HepG2 (cell line): ENCODE data around the gene LPCAT4. TPM values are rescaled to one million over a fixed set of nuclear protein-coding genes. Genes with fewer than 3 reads are reported as not detected.

Experiments used
- ATAC-seq: fragments of 200-7000 bp; cut with Tn5 transposase; 3 replicates; pipeline ENCODE4 v1.9.1; 2020; ENCODE audit warnings: mild to moderate bottlenecking, moderate library complexity
- BruUV-seq: library from RNA; stranded (reverse); fragments of 400-500 nt; replicated peaks from 2 replicates; lab custom pipeline; 2021; lab: Mats Ljungman, UMichigan
- CTCF ChIA-PET: fragments of 300-600 bp; formaldehyde crosslinking; extraction: SDS; loops from one replicate; lab custom pipeline; 2021; ENCODE audit warnings: low total read pairs, inconsistent platforms, low intra/inter-chr PET ratio; lab: Yijun Ruan, JAX
- POLR2A ChIA-PET: fragments of 350-600 bp; sonication (Branson Sonifier 250); formaldehyde crosslinking; loops from one replicate; lab custom pipeline; 2020; ENCODE audit warnings: antibody characterized with exemption, inconsistent platforms; lab: Yijun Ruan, JAX
- DNase-seq: peaks from one replicate; pipeline ENCODE4 v3.0.0-alpha.2; 2015; ENCODE audit warnings: low spot score
- FAIRE-seq: peaks from 3 replicates; lab custom pipeline; 2011; peaks lifted over from hg19 to GRCh38; lab: Jason Lieb, UNC
- H2AFZ ChIP-seq: one replicate; pipeline ENCODE4 v1.6.1; 2011; ENCODE audit warnings: low read length, inconsistent platforms
- H3K27ac ChIP-seq: fragments of 300-600 bp; 3 replicates; pipeline ENCODE4 v1.8.0; 2011; ENCODE audit warnings: mixed run types, mild to moderate bottlenecking, mixed read lengths, low read length, inconsistent platforms; ENCODE audit not compliant: insufficient read depth; ENCODE audit errors: extremely low read length
- H3K27me3 ChIP-seq, 2 experiments: fragments of 200-600 bp in 1 of 2; 2 replicates in 1 of 2; 3 replicates in 1 of 2; pipeline versions ENCODE4 v1.6.0 to v1.8.0; 2011; ENCODE audit warnings: low read length in 2 of 2, mild to moderate bottlenecking in 2 of 2, moderate library complexity in 2 of 2, inconsistent platforms in 1 of 2; ENCODE audit not compliant: insufficient read depth in 2 of 2, control insufficient read depth in 1 of 2
- H3K36me3 ChIP-seq, 2 experiments: fragments of 200-600 bp in 1 of 2; replicated peaks in 1 of 2; 2 replicates in 1 of 2; 3 replicates in 1 of 2; pipeline versions ENCODE4 v1.5.1 to v1.8.0; 2011; ENCODE audit warnings: low read length in 2 of 2, inconsistent platforms in 1 of 2; ENCODE audit not compliant: insufficient read depth in 2 of 2, control insufficient read depth in 1 of 2
- H3K4me1 ChIP-seq: 2 replicates; pipeline ENCODE4 v1.5.1; 2012; ENCODE audit warnings: low read length, inconsistent platforms; ENCODE audit not compliant: insufficient read depth
- H3K4me2 ChIP-seq: 2 replicates; pipeline ENCODE4 v1.6.0; 2011; ENCODE audit warnings: low read depth, low read length, inconsistent platforms
- H3K4me3 ChIP-seq, 3 experiments: fragments of 200-600 bp in 1 of 3; sonication (generic), shearing (Covaris generic) in 1 of 3; replicated peaks in 1 of 3; 2 replicates each; pipeline ENCODE4 v1.5.1; 2011 to 2016; ENCODE audit warnings: low read length in 3 of 3, inconsistent platforms in 2 of 3, low read depth in 2 of 3, mild to moderate bottlenecking in 2 of 3, control low read depth in 1 of 3, mixed read lengths in 1 of 3; ENCODE audit not compliant: insufficient read depth in 1 of 3
- H3K79me2 ChIP-seq: one replicate; pipeline ENCODE4 v1.6.1; 2011; ENCODE audit warnings: low read length, inconsistent platforms; ENCODE audit not compliant: insufficient read depth
- H3K9ac ChIP-seq: 2 replicates; pipeline ENCODE4 v1.6.0; 2011; ENCODE audit warnings: mild to moderate bottlenecking, low read depth, low read length, inconsistent platforms; ENCODE audit not compliant: insufficient read depth
- H3K9me3 ChIP-seq: 2 replicates; pipeline ENCODE4 v1.5.1; 2012; ENCODE audit warnings: mild to moderate bottlenecking, low read length
- H4K20me1 ChIP-seq: 2 replicates; pipeline ENCODE4 v1.6.0; 2011; ENCODE audit warnings: inconsistent platforms, mild to moderate bottlenecking, low read length, moderate library complexity; ENCODE audit not compliant: insufficient read depth
- ATF4 ChIP-seq, 2 experiments: fragments of 450-650 bp in 1 of 2; sonication (generic) in 1 of 2; formaldehyde crosslinking; IDR thresholded peaks; 2 replicates each; pipeline versions ENCODE4 v1.5.0 to v1.8.0; 2020 to 2022; ENCODE audit warnings: mild to moderate bottlenecking in 1 of 2, missing genetic modification reagents in 1 of 2
- HNRNPK ChIP-seq: fragments of 200-400 bp; formaldehyde crosslinking; IDR thresholded peaks from 2 replicates; pipeline ENCODE4 v1.6.1; 2018; ENCODE audit warnings: low read length, low read depth, moderate library complexity, mild to moderate bottlenecking; ENCODE audit not compliant: poor library complexity, severe bottlenecking
- PAX8 ChIP-seq: sonication (generic); formaldehyde crosslinking; IDR thresholded peaks from 2 replicates; pipeline ENCODE4 v1.8.0; 2022; ENCODE audit warnings: mild to moderate bottlenecking, missing genetic modification reagents, borderline replicate concordance
- PRPF4 ChIP-seq: fragments of 200-400 bp; formaldehyde crosslinking; IDR thresholded peaks from 2 replicates; pipeline ENCODE4 v1.6.1; 2016; ENCODE audit warnings: low read length, low read depth; ENCODE audit not compliant: poor library complexity, severe bottlenecking
- SMAD3 ChIP-seq: sonication (generic); formaldehyde crosslinking; IDR thresholded peaks from 2 replicates; pipeline ENCODE4 v1.4.0; 2020; ENCODE audit warnings: missing genetic modification reagents
- TAF15 ChIP-seq: fragments of 200-400 bp; formaldehyde crosslinking; IDR thresholded peaks from one replicate; pipeline ENCODE4 v1.6.1; 2018; ENCODE audit warnings: mild to moderate bottlenecking, low read depth, low read length; ENCODE audit not compliant: poor library complexity, severe bottlenecking
- ZBTB26 ChIP-seq: IDR thresholded peaks from 2 replicates; pipeline ENCODE4 v1.6.1; 2016; ENCODE audit warnings: missing compliant biosample characterization, missing genetic modification reagents, borderline replicate concordance
- ZBTB38 ChIP-seq: sonication (generic); formaldehyde crosslinking; IDR thresholded peaks from 2 replicates; pipeline ENCODE4 v1.5.1; 2020; ENCODE audit warnings: mild to moderate bottlenecking, missing genetic modification reagents
- ZNF292 ChIP-seq: sonication (generic); formaldehyde crosslinking; IDR thresholded peaks from 2 replicates; pipeline ENCODE4 v1.8.1; 2022; ENCODE audit warnings: mild to moderate bottlenecking, low read depth, missing genetic modification reagents, borderline replicate concordance
- WGBS: methylation state at CpG from one replicate; pipeline ENCODE4 v1.1.6; 2017; ENCODE audit warnings: low lambda C conversion rate; 5-methylcytosine and 5-hydroxymethylcytosine counted together
- in situ Hi-C: cut with HindIII; loops from 2 replicates; pipeline ENCODE4 v1.10.0; 2017; ENCODE audit warnings: low pct_unique_long_range_greater_than_20kb; ENCODE audit not compliant: extremely low pct_ligation_motif_present
- intact Hi-C: fragments of 100-400 bp; cut with micrococcal nuclease; formaldehyde crosslinking; loops from one replicate; pipeline ENCODE4 v1.10.0; 2022; ENCODE audit not compliant: unreplicated experiment
- polyA plus RNA-seq, 8 experiments: library from polyadenylated mRNA; depleted of rRNA in 3 of 8; stranded (reverse) in 7 of 8; unstranded in 1 of 8; fragments of >200 nt; fragmentation: Illumina TruSeq in 4 of 8; extraction: Trizol in 4 of 8; gene quantifications; 2 replicates each; pipeline versions ENCODE4 v1.2.1 to v1.2.3, GENCODE V29; 2011 to 2016; ENCODE audit warnings: low read depth in 4 of 8, missing spikeins in 1 of 8, mixed read lengths in 1 of 8; ENCODE audit not compliant: insufficient read depth in 1 of 8
- total RNA-seq, 5 experiments: library from RNA; depleted of rRNA; stranded (reverse); fragments of >200 nt; fragmentation: Illumina TruSeq; extraction: Trizol; gene quantifications; 2 replicates each; pipeline ENCODE4 v1.2.3, GENCODE V29; 2016; ENCODE audit warnings: low read depth in 1 of 5
- TF ChIP-seq, protein P1 (sequence below): sonication (generic); formaldehyde crosslinking; IDR thresholded peaks from 2 replicates; pipeline ENCODE4 v1.4.0; 2020; ENCODE audit warnings: mild to moderate bottlenecking, missing genetic modification reagents

LPCAT4 gene
- total and polyA plus RNA-seq, 2 of the 13 experiments (the other 11 are each of a cell fraction or from before 2014, with no cell fraction given): 8.1 to 57.1 TPM

DNA sequence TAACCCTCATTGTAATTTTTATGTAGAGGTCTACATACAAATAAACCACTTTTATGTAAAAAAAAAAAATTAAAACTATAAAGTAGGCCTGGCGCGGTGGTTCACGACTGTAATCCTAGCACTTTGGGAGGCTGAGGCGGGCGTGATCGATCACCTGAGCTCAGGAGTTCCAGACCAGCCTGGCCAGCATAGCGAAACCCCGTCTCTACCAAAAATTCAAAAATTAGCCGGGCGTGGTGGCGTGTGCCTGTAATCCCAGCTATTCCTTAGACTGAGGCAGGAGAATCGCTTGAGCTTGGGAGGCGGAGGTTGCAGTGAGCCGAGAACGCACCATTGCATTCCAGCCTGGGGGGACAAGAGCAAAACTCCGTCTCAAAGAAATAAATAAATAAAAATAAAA is 28.6 kb downstream of the LPCAT4 start:
- BruUV-seq: no TSS peak
- Histone ChIP-seq H4K20me1 (no peaks in the 10 kb centered on the region), H3K9ac (peak overlapping the region; percentile 81; the same call in 1 of the 2 replicates), H3K4me3 (peak overlapping the region in 2 of 3 experiments; percentile 83; a peak in 4 of 6 replicates), H2AFZ (no peak overlapping the region)
- 97% methylated on average over 16 of the region's 16 CpGs for WGBS
- peak; percentile 44; the same call in 1 of the 2 replicates for TF ChIP-seq ZBTB38
- peak; percentile 64 for TF ChIP-seq PRPF4
- TF ChIP-seq ATF4 (CRISPR knock-in tag; IDR thresholded peaks at IDR 0.05): no peak
- TF ChIP-seq, all 625 proteins: peak for 2
- Histone ChIP-seq H3K36me3 (peaks cover 0 to 3% of the 10 kb centered on the region in 2 experiments; a peak in 1 of 5 replicates), H3K27me3 (no peaks in the 10 kb centered on the region; a peak in 1 of 5 replicates), H3K9me3 (no peaks in the 10 kb centered on the region), H3K4me2 (peak overlapping the region; percentile 93), H3K27ac (no peak overlapping the region), H3K4me1 (peaks cover 48% of the 10 kb centered on the region), H3K79me2 (peaks cover 19% of the 10 kb centered on the region)
- intact Hi-C loops: loop anchor here (2.0 kb wide), 1 partner anchor 98 kb away; no protein-coding TSS in a partner anchor
- DNase-seq (no peak), FAIRE-seq (no peak), ATAC-seq (no peak)
- in situ Hi-C loops: no loop called here
- POLR2A ChIA-PET: interaction anchor here (1.1 to 1.9 kb wide), 5 partner anchors 10 to 177 kb away, joined by 4 to 16 read pairs (median 5); partner anchors contain the start of gene KATNBL1
- CTCF ChIA-PET: no interaction called here

DNA sequence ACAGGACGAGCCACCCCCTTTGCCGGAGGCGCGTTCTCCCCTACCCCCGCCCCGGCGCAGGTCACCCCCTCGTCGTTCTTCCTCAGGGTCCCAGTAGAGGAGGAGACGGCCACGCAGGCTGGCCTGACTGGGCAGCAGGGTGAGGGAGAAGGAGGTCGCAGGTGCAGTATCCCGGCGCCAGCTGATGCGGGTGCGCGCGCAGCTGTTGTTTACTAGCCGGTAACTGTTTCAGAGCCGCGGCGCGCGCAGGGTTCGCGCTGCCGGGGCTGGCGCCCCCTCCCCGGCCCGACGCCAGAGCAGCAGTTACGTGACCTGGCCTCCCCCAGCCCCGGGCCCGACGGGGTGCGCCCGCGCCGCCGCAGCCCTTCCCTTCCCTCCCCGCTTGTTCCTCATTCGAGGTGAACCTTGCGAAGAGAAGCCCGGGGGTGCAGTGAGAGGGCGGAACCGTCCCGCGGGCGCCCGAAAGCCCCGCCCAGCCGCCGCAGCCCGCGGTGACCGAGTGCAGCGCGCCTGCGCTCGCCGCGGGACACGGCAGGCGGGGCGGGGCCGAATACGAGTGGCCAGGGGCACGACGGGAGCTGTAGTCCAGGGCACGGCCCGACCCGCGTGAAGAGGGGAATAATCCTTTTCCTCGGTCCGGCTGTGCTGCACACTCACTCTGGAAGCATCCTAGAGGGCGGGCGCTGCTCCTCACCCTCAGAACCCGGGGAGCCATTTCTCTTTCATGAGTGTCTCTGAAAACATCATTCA is 29.3 kb downstream of the LPCAT4 start, which contains the start of gene SLC12A6:
TSS of gene SLC12A6 (minus strand) at position 225 of the 750 bp plus-strand sequence. CDS start 1,101 bp downstream, outside the sequence.
- under 1% methylated on average over 36 of the region's 78 CpGs for WGBS
- ATAC-seq: peak; percentile 95
- TF ChIP-seq HNRNPK (peak; percentile 92), SMAD3 (CRISPR knock-in tag) (no peak), PAX8 (CRISPR knock-in tag) (peak; percentile 44; the same call in 1 of the 2 replicates), ZBTB26 (CRISPR knock-in tag) (no peak), ZNF292 (CRISPR knock-in tag) (no peak), TAF15 (peak; percentile 52)
- TF ChIP-seq, protein P1, sequence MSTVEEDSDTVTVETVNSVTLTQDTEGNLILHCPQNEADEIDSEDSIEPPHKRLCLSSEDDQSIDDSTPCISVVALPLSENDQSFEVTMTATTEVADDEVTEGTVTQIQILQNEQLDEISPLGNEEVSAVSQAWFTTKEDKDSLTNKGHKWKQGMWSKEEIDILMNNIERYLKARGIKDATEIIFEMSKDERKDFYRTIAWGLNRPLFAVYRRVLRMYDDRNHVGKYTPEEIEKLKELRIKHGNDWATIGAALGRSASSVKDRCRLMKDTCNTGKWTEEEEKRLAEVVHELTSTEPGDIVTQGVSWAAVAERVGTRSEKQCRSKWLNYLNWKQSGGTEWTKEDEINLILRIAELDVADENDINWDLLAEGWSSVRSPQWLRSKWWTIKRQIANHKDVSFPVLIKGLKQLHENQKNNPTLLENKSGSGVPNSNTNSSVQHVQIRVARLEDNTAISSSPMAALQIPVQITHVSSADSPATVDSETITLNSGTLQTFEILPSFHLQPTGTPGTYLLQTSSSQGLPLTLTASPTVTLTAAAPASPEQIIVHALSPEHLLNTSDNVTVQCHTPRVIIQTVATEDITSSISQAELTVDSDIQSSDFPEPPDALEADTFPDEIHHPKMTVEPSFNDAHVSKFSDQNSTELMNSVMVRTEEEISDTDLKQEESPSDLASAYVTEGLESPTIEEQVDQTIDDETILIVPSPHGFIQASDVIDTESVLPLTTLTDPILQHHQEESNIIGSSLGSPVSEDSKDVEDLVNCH (CRISPR knock-in tag): no peak

More for the DNA sequence above, 29.3 kb downstream of the LPCAT4 start, which contains the start of gene SLC12A6:
- DNase-seq (peak; percentile 78), FAIRE-seq (no peak)
- Histone ChIP-seq H4K20me1 (no peaks in the 10 kb centered on the region), H3K9me3 (no peaks in the 10 kb centered on the region), H3K4me3 (peak within 1 kb of the TSS; percentile 83 to 97 (median 83)), H3K9ac (peak within 1 kb of the TSS; percentile 81), H3K27ac (peak within 1 kb of the TSS; percentile 78), H3K36me3 (peaks cover 0 to 3% of the 10 kb centered on the region in 2 experiments; a peak in 1 of 5 replicates), H2AFZ (no peak within 1 kb of the TSS), H3K4me2 (peak within 1 kb of the TSS; percentile 93), H3K79me2 (peaks cover 16% of the 10 kb centered on the region), H3K27me3 (no peaks in the 10 kb centered on the region; a peak in 1 of 5 replicates), H3K4me1 (peaks cover 48% of the 10 kb centered on the region)
- in situ Hi-C loops: no loop called here
- POLR2A ChIA-PET: interaction anchor here (0.9 to 1.9 kb wide), 7 partner anchors 10 to 632 kb away, joined by 3 to 16 read pairs (median 5); partner anchors contain the start of genes AQR, GOLGA8B and KATNBL1
- BruUV-seq: no TSS peak
- intact Hi-C loops: loop anchor here (2.0 kb wide), 1 partner anchor 97 kb away; no protein-coding TSS in a partner anchor
- CTCF ChIA-PET: no interaction called here
